Fibroblast of lung (primary cell): ENCODE results near the gene SPATA46.

Experiments
- CTCF ChIP-seq, 2 donors: IDR thresholded peaks in 1 of 2; conservative IDR thresholded peaks in 1 of 2; 1 replicate in 1 of 2; 2 replicates in 1 of 2; pipeline ENCODE4 v1.5.1; 2011 to 2012; ENCODE audit warnings: low read length in 2 of 2, control low read depth in 1 of 2, inconsistent platforms in 1 of 2, low read depth in 1 of 2, mild to moderate bottlenecking in 1 of 2
- EZH2 ChIP-seq: IDR thresholded peaks from 2 replicates; pipeline ENCODE4 v1.5.1; 2012; ENCODE audit warnings: low read length, control low read depth, mild to moderate bottlenecking; ENCODE audit errors: missing control alignments

DNA sequence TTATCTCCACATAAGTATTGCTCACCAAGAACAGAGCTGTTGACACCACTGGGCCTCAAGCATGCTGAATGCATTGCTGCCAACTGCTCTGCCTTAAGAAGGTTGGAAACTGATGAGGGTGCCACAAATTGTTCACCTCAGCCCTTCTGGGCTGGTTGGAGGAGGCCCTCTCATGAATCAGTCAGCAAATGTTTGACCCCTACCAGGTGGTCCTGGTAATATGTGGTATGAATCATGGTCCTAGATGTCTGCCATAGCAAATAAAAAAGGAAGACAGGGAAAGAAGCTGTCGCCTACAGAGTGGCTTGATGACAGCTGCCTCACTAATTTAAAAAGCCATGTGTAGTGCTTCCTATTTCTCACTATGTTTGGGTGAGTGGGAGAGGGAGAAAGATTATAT is 12.2 kb downstream of the SPATA46 start:
- TF ChIP-seq CTCF (conservative IDR thresholded peaks at IDR 0.05 in 1 of 2, IDR thresholded peaks at IDR 0.05 in 1 of 2; ENCODE audit: low read depth in 1 of 2, low read length in 2 of 2) (no peak), EZH2 (no peak)
